ENCODE data around the gene DTNB.

- no peak for TF ChIP-seq CTCF (IDR thresholded peaks at IDR 0.05)
- no peak for TF ChIP-seq POLR2A (IDR thresholded peaks at IDR 0.05)
Measured at GRCh38 chr2:25521126-25521525, 152.3 kb downstream of the DTNB start.
